ENCODE results near the gene VPS35L. TPM values are rescaled to one million over a fixed set of nuclear protein-coding genes. Genes with fewer than 3 reads are reported as not detected.
"Not testable (repeated sequence)": the region's sequence is repeated elsewhere in the genome, so short reads cannot be mapped to it uniquely, and the experiment has no call there.

Gene VPS35L
- total RNA-seq, 1 donor from 2014 or later = 34.4 TPM

DNA sequence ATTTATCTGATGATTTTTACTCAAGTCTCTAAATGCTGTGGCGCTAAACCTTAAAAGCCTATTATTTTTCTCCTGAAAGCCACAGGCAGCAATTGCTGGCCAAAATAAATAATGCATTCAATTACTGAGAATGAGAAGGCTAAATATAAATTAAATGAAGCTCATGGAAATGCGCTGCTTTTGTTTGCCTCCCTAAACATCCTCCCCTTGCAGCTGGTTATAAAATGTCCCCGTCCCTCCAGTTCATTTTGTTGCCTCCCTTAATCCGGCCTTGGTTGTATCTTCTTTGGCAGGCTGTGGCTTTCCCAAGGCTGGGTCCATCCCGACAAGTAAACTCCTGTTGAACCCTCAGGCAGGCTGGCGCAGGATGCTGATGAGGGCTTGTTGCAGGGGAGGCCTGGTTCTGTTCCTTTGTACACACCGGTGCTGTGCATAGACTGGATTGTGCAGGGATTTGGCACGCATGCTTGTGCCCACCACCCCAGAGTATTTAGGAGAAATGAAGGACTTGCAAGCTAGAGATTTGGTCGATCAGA lies 99.8 kb downstream of the VPS35L start:
- no peak for DNase-seq

DNA sequence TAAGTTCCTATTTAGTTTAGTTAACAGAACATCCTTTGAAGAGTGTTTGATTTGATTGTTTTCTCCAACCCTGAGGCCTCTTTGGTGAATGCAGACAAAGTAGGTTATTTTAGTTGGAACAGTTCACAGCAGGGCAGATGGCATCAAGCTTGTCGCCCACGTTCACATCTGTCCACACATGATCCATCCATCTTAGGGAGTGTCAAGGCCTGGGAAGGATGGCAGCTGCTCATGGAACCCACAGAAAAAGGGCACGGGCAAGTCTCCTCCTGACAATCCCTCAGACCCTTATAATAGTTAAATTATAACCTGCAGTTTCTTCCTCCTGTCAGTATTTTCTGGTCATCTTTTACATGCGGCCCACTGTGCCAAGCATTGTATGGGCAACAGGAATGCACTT lies 102.3 kb downstream of the VPS35L start:
- no peak for DNase-seq

DNA sequence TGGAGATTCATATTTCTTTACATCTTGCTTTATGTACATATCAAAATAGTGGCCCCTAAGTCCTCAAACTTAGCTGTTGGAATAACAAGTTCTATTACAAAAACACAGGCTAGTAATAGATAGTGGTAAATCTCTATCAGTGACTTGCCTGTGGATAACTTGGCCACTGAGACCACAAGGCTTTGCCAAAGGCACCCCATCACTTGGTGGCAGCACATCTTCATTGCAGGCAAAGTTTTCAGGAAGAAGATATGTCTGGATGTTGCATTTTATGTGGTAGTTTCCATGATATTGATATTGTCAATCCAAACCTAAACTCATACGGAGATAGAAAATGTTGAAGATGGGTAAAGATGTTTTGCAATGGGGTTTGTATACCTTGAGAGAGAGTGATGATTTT lies 104.1 kb downstream of the VPS35L start:
- no peak for DNase-seq

DNA sequence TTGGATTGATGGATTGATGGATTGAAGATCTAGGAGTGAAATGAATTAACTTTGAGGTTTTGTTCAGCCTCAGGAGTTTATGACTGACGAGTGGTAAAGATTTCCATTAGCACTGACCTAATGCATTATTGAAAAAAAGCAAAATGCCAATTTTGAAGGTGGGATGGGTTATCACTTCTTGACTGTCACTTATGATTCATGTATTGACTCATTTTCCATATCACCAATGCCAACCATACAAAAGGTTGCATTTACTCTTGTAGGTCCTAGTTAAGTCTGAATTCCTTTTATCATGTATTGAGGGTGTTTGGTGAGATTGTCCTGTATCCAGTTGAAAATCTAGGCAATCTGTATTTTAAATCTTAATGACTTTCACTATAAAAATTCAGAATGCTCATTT lies 104.9 kb downstream of the VPS35L start:
- DNase-seq = no peak

DNA sequence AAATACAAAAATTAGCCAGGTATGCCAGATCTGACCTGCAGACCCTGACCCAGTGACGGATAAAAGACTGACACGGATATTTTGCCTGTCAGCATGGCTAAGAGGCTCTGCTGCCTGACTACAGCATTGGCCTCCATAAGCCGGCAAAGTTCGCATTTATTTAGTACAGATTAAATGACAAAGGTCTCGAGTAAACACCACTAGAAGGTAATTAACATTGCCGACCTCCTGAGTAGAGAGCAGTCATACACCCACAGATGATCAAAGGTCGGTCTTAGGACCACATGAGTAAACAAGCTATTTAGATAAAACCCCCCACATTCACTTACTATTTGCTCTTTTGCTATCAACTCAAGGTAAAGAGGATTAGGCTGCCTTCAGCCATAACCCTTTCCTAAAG lies 106.8 kb downstream of the VPS35L start:
- no peak for DNase-seq

DNA sequence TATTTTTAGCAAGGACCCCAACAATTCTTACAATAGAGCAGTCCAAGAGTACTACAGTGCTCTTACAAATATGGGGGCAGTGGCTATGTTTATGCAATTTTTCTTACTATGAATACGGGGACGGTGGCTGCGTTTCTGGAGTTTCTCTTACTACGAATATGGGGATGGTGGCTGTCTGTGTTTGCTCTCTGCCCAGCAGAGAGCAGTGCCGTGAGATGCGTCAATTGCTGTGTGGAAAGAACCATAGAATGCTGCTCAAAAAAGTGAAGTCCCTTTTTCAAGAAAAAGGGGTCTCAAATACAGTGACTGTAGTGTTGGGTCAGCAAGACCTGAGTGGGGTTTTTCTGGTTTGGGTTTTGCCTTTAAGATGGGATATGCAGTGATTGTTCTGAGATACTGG lies 108.7 kb downstream of the VPS35L start:
- no peak for DNase-seq

DNA sequence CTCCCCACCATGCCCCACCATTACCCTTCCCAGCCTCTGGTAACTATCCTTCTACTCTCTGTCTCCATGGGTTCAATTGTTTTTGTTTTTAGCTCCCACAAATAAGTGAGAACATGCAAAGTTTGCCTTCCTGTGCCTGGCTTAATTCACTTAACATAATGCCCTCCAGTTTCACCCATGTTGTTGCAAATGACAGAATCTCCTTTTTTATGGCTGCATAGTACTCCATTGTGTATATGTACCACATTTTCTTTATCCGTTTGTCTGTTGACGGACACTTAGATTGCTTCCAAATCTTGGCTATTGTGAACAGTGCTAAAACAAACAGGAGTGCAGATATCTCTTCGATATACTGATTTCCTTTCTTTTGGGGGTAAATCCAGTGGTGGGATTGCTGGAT lies 109.8 kb downstream of the VPS35L start:
- not testable (repeated sequence) for DNase-seq

DNA sequence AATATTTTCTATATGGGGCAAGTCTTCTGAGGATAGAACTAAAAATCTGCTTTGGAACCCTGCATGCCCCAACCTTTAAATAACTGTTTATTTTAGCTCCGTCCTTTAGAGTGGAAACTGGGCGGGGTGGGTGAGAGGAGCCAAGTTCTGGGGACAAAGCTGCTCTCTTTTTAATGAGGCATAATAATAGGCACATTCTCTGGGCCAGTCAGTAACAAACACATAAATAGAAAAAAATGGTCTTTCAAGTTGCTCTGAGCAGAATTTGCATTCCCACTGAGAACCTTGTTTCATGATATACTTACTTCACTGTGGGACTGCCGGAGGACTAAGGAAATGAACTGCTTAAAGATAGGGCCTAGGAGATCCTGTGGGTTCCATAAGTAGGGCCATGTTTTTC lies 111.0 kb downstream of the VPS35L start:
- no peak for DNase-seq

DNA sequence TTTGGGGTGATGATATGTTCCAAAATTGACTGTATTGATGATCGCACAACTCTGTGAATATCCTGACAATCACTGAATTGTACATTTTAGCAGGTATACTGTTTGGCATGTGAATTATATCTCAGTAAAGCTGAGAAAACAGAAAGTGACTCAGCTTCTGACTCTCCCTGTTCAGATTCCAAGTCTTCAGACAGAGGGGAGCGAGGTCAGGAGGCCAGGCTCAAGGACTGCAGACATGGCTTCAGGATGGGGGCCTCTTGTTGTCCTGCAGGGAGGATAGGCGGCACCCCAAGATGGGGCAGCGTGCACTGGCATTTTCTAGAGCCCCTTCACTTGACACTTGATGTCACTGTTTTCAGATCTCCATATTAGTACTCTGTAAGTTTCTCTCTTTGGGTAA lies 116.9 kb downstream of the VPS35L start:
- no peak for DNase-seq

DNA sequence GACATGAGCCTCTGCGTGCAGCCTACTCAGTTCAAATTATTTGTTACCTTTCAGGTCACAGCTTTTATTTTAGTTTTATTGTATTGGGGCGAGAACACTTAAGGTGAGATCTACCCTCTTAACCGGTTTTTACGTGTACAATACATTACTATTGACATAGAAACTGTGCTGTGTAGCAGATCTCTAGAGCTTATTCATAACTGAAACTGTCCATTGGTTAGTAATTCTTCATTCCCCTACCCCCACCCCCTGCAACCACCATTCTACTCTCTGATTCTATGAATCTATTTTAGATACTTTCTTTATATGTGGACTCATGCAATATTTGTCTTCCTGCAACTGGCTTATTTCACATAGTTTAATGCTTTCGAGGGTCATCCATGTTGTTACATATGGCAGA lies 119.0 kb downstream of the VPS35L start:
- DNase-seq = no peak

DNA sequence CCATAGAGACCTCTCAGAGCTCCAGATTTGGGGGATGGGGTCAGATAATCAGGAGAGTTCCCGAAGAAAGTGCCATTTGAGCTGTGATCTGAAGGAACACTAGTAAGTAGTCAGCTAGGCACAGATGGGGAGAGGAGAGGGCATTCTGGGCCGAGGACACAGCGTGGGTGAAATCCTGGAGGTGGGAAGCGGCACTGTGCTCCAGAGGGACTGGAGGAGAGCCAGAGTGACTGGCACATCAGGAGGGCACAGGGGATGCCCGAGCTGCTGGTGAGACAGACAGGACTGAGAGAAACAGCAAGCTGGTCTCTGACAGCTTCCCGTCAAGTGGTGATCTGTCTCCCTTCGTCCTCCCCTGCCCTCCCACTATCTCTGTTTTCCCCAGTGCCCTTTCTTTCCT lies 121.9 kb downstream of the VPS35L start:
- DNase-seq = no peak

DNA sequence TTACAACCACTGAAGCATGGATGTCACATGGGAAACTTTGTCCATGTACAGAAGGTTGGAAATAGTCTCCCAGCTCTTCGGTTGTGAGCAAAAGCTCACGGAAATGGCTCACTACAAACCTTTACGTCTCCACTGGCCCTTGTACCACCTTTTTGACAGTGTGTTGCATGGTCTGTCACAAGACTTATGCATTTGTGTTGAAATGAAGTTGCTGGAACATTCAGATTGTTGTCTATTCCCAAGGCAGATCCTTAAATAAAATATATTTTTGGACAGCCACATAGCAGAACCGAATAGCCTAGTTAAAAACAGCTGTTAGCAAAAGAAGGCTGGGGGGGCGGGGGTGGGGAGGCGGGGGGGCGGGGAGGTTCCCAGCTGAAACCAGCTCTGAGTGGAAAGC lies 123.3 kb downstream of the VPS35L start:
- DNase-seq = peak; percentile 26

DNA sequence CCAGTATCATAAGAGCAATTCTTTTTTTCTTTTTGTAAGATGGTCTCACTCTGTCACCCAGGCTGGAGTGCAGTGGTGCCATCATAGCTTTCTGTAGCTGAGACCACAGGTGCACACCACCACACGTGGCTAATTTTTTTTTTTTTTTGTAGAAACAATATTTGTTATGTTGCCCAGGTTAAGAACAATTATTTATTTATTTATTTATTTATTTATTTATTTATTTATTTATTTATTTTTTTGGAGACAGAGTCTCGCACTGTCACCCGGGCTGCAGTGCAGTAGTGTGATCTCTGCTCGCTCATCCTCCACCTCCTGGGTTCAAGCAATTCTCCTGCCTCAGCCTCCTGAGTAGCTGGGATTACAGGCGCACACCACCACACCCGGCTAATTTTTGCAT lies 123.8 kb downstream of the VPS35L start:
- DNase-seq = not testable (repeated sequence)

DNA sequence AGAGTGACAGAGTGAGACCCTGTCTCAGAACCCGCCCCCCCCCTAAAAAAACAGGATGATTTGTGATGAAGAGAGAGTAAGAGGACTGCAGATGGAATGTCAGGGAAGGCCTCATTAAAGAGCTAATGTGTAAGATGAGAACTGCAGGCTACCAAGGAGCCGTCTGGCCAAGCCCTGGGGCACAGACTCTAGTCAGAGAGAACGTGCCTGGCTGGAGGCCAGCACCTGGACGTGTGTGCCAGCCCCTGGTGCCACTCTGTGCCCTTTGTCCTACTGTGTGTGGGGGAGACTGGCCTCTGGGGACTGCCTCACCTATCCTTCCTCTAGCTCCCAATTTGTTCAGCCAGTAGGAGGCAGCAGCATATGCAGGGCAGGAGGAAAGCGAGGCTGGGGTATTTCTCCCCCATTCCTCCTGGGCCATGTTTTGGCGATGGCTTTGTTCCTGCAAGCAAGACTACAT lies 125.4 kb downstream of the VPS35L start:
- DNase-seq = no peak

DNA sequence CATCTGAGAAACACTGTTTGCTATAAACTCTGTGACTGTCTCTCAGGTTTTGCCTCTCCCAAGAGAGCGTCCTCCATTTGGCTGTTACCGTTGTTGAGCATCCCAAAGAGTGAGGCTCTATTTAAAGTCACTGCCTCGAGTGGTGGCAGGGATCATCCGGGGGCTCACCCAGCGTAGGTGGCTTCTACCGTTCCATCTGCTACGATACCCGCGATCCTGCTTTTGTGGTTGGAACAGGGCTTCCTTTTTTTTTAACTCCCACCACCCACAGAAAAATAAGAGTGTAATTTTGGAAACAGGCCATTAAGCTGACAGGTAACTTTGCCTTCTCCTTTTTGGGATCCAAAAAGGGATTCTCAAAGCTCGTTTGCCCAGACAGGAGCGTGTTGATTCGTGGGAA lies 126.1 kb downstream of the VPS35L start:
- DNase-seq = no peak

DNA sequence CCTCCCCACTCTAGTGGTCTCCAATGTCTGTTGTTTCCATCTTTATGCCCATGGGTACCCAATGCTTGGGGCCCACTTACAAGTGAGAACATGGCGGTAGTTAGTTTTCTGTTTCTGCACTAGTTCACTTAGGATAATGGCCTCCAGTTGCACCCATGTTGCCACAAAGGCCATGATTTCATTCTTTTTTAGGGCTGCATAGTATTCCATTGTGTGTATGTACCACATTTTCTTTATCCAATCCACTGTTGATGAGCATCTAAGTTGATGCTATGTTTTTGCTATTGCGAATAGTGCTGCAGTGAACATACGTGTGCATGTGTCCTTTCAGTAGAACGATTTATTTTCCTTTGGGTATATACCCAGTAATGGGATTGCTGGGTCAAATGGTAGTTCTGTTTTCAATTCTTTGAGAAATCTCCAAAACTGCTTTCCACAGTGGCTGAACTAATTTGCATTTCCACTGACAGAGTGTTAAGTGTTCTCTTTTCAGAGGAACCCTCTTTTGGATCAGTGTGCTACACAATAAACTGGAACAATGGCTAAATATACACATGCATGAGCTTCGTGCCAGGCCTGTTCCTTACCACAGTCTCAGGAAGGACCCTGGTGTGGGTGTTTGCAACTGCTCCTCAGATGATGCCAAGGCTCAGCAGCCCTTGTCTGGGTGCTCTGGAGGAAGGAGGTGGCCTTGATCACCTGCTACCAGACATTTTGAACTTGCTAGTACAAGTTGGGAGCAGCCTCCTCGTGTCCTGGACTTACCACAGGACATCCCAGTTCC lies 128.1 kb downstream of the VPS35L start:
- no peak for DNase-seq

DNA sequence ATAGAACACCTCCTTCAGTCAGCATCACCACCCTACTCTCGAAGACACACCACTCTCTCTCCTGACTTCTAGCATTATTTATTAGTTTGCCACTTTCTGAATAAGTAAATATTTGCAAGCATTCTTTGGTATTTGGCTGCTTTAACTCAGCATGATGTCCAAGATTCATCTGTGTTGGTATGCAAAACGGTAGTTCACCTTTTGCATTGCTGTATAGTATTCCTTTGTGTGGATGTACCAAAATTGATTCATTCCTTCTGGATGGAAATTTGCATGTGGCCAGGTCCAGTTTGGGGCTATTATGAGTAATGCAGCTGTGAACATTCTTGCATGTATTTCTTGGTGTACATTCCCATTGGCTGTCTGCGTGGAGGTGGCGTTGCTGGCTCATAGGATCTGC lies 129.7 kb downstream of the VPS35L start:
- no peak for DNase-seq

DNA sequence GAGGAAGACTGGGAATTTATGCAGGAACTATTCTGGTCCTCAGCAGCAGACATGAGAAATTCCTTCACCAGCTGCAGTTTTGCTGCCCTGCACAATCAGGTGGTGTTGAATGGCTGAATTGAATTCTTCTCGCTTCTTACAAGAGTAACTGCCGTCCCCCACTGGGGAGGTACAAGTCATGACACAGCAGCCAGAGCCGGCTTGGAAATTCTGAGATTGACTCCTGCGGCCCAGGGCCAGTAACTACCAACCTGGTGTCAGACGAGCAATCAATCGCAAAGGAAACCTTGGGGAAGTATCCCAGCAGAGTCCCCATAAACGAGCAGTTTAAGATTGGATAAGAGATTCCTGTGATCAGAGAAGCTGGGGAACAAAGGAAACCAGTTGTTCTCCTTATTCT lies 131.8 kb downstream of the VPS35L start:
- no peak for DNase-seq

DNA sequence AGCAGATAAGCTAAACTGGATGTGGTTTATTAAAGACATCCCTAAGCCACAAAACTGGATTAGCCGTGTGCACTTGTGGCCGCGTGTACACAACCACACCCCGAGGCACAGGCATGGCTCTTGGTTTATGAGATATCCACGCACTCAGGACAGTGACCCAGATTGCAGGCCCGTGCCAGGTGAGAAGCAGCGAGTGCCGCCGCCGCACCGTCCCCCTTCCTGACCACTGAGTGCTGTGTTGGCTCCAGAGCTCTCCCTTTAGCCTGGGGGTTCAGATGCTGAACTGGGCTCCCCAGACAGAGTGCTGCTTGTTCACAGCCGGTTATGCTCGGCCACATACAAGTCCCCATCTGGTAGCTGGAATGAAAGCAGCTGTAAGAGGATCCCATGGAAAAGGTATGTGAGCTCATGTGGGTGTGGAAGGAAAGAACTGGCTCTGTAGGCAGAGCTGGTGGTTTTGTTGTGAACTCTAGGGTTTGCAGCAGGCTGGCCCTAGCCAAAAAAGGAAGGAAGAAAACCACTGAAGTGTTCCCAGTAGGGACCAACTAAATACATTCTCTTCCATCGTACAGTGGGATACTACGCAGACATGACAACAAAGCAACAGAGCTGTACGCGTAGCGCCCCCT lies 133.0 kb downstream of the VPS35L start:
- no peak for DNase-seq

DNA sequence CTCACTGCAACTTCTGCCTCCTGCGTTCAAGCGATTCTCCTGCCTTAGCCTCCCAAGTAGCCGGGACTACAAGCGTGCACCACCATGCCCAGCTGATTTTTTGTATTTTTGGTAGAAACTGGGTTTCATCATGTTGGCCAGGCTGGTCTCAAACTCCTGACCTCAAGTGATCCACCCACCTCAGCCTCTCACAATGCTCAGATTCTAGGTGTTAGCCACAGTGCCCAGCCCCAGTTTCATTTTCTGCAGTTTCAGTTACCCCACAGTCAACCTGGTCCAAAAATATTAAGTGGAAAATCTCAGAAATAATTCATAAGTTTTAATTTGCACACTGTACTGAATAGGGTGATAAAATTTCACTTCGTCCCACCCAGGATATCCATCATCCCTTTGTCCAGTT lies 133.8 kb downstream of the VPS35L start:
- no peak for DNase-seq

DNA sequence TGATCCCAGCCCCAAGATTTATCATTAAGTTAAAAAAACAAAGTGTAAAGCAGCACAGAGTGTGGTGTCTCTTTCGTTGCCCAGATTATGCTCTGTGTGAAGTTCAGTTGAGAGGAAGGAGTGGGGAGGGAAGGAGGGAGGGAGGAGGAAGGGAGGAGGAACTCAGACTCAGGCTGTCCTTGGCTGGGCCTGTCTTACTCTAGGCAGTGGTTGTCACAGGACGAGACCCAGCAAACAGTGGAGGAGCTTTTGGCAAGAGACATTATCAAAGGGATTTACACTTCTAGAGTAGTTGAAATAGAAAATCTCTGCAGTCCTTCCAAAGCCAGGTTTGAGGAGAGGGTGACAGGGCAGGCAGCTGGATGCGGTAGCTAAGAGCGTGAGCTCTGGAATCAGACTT lies 134.7 kb downstream of the VPS35L start:
- no peak for DNase-seq

DNA sequence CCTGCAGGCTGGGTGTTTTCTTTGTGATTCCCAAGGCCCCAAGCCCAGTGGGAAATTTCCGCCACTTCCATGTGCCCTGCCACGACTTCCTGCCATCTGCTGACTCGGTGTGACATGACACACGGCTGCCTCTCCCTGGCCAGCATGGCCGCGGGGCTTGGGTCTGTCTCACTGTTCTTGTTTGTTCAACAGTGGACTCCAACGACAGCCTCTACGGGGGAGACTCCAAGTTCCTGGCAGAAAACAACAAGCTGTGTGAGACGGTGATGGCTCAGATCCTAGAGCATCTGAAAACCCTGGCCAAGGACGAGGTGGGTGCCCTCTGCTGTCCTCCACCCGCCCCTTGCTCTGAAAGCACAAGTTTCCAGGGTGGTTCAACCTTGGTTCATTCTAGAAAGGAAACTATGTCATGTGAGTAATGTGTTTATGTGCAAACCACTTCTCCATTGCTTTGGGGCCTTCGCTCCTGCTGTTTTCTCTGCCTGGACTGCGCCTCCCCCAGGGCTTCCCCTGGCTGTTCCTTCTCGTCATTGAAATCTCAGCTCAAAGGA lies 135.7 kb downstream of the VPS35L start:
- DNase-seq = no peak

DNA sequence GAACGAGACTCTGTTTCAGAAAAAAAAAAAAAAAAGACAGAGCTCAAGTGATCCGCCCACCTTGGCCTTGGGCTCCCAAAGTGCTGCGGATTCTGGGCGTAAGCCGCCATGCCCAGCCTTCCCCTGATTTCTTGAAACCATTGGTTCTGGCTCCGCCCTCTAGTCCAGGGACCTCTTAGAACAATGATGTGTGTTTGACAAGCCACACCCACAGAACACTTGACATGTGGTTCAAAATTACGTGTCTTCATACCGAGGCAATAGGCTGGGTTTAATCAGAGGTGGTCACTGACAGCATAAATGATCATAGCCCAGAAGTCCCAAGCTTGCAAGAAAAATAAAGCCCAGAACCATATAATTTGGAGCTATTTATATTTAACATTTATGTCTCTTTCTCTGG lies 139.5 kb downstream of the VPS35L start:
- no peak for DNase-seq

DNA sequence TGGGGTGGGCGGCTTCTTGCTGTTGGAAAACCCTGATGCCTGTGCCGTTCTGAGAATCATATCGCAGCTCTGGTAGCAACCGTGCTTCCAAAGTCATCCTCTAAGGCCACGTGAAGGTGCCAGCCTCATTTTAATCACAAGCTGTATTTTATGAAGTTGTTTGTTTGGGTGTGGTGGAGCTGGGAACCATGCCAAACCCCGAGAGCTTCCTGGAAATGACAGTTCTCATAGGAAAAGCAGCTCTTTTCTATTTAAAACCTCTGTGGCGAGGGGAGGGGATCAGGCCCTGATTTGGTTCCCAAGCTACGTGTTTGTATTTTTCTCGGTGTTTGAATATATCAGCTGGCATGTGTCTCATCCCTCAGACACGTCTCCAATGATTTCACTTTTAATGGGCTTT lies 140.8 kb downstream of the VPS35L start:
- DNase-seq = peak; percentile 91
